Mucosa of descending colon (tissue), 3 donors: ENCODE measurements around the gene MAST4. TPM values are rescaled to one million over a fixed set of nuclear protein-coding genes. Genes with fewer than 3 reads are reported as not detected.
A peak's percentile ranks its signal among the peaks of the same experiment; 100 is the strongest.

Experiments
- ATAC-seq: fragments of 200-7000 bp; cut with Tn5 transposase; one replicate; pipeline ENCODE4 v1.9.1; 2020; ENCODE audit warnings: mild to moderate bottlenecking, moderate library complexity
- DNase-seq, 3 donors: peaks; one replicate each; pipeline ENCODE4 v3.0.0-alpha.2; 2020
- H3K36me3 ChIP-seq: fragments of 200-600 bp; one replicate; pipeline ENCODE4 v1.8.0; 2021; ENCODE audit warnings: low read depth, mild to moderate bottlenecking
- H3K4me1 ChIP-seq: fragments of 200-600 bp; one replicate; pipeline ENCODE4 v1.8.0; 2021; ENCODE audit warnings: low read depth, mild to moderate bottlenecking
- H3K4me3 ChIP-seq: fragments of 200-600 bp; one replicate; pipeline ENCODE4 v1.8.0; 2021; ENCODE audit warnings: mild to moderate bottlenecking
- H3K9me3 ChIP-seq: fragments of 200-600 bp; one replicate; pipeline ENCODE4 v1.8.0; 2021; ENCODE audit warnings: mild to moderate bottlenecking
- intact Hi-C, 2 donors: fragments of 100-400 bp; cut with DNase I in 1 of 2; cut with micrococcal nuclease in 1 of 2; formaldehyde crosslinking; loops; one replicate each; pipeline versions ENCODE4 v1.11.0 to v1.11.1; 2022; cut with DNase I, micrococcal nuclease
- long read RNA-seq, 2 donors: library from polyadenylated mRNA; unstranded; transcript quantifications; one replicate each; pipeline ENCODE4 v2.0.0, GENCODE V29; 2019 to 2021
- total RNA-seq, 3 donors: library from RNA; stranded (reverse); fragmentation: NEBNext Ultra II Directional in 2 of 3; extraction: Animal tissue kit (Norgen Biotek cat#: 25700) in 2 of 3; gene quantifications; one replicate each; pipeline versions ENCODE4 v1.2.1 to v1.2.4, GENCODE V29; 2021 to 2023
- TF ChIP-seq, protein P1 (sequence below): fragments of 200-600 bp; IDR thresholded peaks from one replicate; pipeline ENCODE4 v1.8.0; 2022; ENCODE audit warnings: antibody characterized with exemption, mild to moderate bottlenecking
- donor health status: DM: no; HTN: no; CAD: no; lungs with moderate emphysema.
- donor health status: DM: no; HTN: no; CAD: no.
- donor health status: DM: no; HTN: yes; CAD: no.

The MAST4 gene
- total RNA-seq: 10 to 100 TPM; 16.2 to 34.0 (median 22.5) TPM
- long read RNA-seq, donor 1, partial matches to known transcripts: 0 of 12 reads
- long read RNA-seq, donor 1, other reads (novel, unspliced or antisense): 12 of 12 reads
- long read RNA-seq, donor 2: 0 reads

DNA sequence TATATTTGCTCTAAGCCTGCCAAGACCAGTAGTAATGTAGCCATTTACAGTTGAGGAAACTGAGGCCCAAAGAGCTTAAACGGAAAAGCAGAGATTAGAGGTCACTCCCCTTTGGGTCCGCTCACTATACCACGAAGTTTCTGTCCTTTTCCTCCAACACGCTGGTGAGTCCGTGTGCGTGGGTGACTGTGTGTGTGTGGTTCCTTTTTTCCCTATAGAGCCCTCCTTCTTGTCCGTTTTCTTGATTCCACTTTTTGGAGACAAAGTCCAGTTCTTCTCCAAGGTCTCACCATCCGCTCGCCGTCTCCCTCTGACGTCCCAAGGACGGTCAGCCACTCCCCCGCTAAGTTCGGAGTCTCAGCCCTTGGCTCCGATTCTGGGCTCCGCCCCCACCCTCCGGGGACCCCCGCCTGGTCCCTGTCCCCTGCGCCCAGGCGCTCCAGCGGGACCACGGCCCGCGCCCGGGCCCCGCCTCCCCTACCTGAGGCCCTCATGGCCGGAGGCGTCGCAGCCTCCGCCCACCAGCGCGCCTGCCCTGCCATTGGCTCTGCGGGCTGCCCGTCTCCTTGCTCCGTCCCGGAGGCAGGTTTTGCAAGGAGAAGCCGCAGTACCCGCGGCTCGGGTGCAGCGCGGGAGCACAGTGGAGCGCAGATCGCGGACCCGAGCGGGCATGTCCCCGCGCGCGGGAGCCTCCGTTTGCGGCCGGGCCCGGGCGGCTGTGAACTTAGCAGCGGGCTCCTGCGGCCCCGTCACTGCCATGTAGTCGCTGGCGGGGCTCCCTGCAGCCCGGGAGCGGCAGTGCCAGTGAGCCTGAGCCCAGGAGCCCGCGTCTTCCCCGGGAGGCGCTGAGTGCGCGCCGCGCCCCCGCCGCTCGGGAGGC is at the start of gene MAST4:
TSS of gene MAST4 (plus strand) at position 638 of the 880 bp plus-strand sequence. CDS start 263 bp downstream, outside the sequence.
- TF ChIP-seq, protein P1, sequence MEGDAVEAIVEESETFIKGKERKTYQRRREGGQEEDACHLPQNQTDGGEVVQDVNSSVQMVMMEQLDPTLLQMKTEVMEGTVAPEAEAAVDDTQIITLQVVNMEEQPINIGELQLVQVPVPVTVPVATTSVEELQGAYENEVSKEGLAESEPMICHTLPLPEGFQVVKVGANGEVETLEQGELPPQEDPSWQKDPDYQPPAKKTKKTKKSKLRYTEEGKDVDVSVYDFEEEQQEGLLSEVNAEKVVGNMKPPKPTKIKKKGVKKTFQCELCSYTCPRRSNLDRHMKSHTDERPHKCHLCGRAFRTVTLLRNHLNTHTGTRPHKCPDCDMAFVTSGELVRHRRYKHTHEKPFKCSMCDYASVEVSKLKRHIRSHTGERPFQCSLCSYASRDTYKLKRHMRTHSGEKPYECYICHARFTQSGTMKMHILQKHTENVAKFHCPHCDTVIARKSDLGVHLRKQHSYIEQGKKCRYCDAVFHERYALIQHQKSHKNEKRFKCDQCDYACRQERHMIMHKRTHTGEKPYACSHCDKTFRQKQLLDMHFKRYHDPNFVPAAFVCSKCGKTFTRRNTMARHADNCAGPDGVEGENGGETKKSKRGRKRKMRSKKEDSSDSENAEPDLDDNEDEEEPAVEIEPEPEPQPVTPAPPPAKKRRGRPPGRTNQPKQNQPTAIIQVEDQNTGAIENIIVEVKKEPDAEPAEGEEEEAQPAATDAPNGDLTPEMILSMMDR: no peak
- H3K9me3 ChIP-seq: no peaks in the 10 kb centered on the region
- peak; percentile 98 for ATAC-seq
- peak within 1 kb of the TSS; percentile 17 for H3K4me3 ChIP-seq
- no peaks in the 10 kb centered on the region for H3K36me3 ChIP-seq
- peaks cover 11% of the 10 kb centered on the region for H3K4me1 ChIP-seq
- intact Hi-C loops: no loop called here
- peak; percentile 91 to 95 (median 92) for DNase-seq

- Histone ChIP-seq H3K4me1 (no peaks in the 10 kb centered on the region), H3K9me3 (peaks cover 7% of the 10 kb centered on the region), H3K36me3 (no peaks in the 10 kb centered on the region), H3K4me3 (no peak overlapping the region)
- no peak for DNase-seq
- TF ChIP-seq, protein P1: no peak
- intact Hi-C loops: no loop called here
- ATAC-seq: no peak
Measured at GRCh38 chr5:66546541-66546940, 49.7 kb upstream of the MAST4 start.

GRCh38 chr5:66551338-66551737 is 44.9 kb upstream of the MAST4 start:
- DNase-seq (no peak), ATAC-seq (no peak)
- intact Hi-C loops: no loop called here

GRCh38 chr5:66551945-66552344 is 44.2 kb upstream of the MAST4 start:
- Histone ChIP-seq H3K9me3 (peaks cover 2% of the 10 kb centered on the region), H3K4me3 (no peak overlapping the region), H3K4me1 (no peaks in the 10 kb centered on the region), H3K36me3 (no peaks in the 10 kb centered on the region)
- TF ChIP-seq, protein P1: no peak
- ATAC-seq (no peak), DNase-seq (no peak)
- intact Hi-C loops: no loop called here

More at GRCh38 chr5:66551338-66551737, 44.9 kb upstream of the MAST4 start:
- no peaks in the 10 kb centered on the region for H3K4me1 ChIP-seq
- TF ChIP-seq, protein P1: no peak
- H3K4me3 ChIP-seq: no peak overlapping the region
- no peaks in the 10 kb centered on the region for H3K36me3 ChIP-seq
- peaks cover 6% of the 10 kb centered on the region for H3K9me3 ChIP-seq

GRCh38 chr5:66553368-66553912 is 42.8 kb upstream of the MAST4 start:
- TF ChIP-seq, protein P1: no peak
- ATAC-seq: no peak
- Histone ChIP-seq H3K36me3 (no peaks in the 10 kb centered on the region), H3K4me3 (no peak overlapping the region), H3K9me3 (no peaks in the 10 kb centered on the region), H3K4me1 (no peaks in the 10 kb centered on the region)
- intact Hi-C loops: no loop called here
- no peak for DNase-seq
